ENCODE measurements around the gene UBALD1. TPM values are rescaled to one million over a fixed set of nuclear protein-coding genes. Genes with fewer than 3 reads are reported as not detected.
A peak's percentile ranks its signal among the peaks of the same experiment; 100 is the strongest.

UBALD1 gene
- total RNA-seq, 1 donor from 2014 or later, result 24.7 TPM

- Histone ChIP-seq H3K27ac (replicated peaks) (no peak overlapping the region), H3K9me3 (replicated peaks) (no peaks in the 10 kb centered on the region), H3K27me3 (ENCODE audit: low read depth) (no peaks in the 10 kb centered on the region), H3K4me1 (peaks cover 20% of the 10 kb centered on the region), H3K4me3 (no peak overlapping the region), H3K36me3 (peaks cover 4% of the 10 kb centered on the region)
- intact Hi-C loops (cut with micrococcal nuclease), result no loop called here
- DNase-seq, result no peak
- TF ChIP-seq CTCF (IDR thresholded peaks at IDR 0.05; ENCODE audit: borderline replicate concordance), result no peak
Observed at GRCh38 chr16:4640572-4641305, 26.1 kb upstream of the UBALD1 start.

GRCh38 chr16:4639899-4640509, 25.3 kb upstream of the UBALD1 start:
- H3K4me1 ChIP-seq, result peaks cover 20% of the 10 kb centered on the region
- no peaks in the 10 kb centered on the region for H3K27me3 ChIP-seq (ENCODE audit: low read depth)
- H3K4me3 ChIP-seq, result no peak overlapping the region
- TF ChIP-seq CTCF (IDR thresholded peaks at IDR 0.05; ENCODE audit: borderline replicate concordance), result no peak
- peaks cover under 1% of the 10 kb centered on the region for H3K36me3 ChIP-seq
- no peaks in the 10 kb centered on the region for H3K9me3 ChIP-seq (replicated peaks)
- H3K27ac ChIP-seq (replicated peaks), result peak overlapping the region; percentile 2
- intact Hi-C loops (cut with micrococcal nuclease), result no loop called here
- no peak for DNase-seq

GRCh38 chr16:4637501-4638166, 22.9 kb upstream of the UBALD1 start:
- peaks cover 8% of the 10 kb centered on the region for H3K36me3 ChIP-seq
- H3K27ac ChIP-seq (replicated peaks), result no peak overlapping the region
- no peak for DNase-seq
- peaks cover 20% of the 10 kb centered on the region for H3K4me1 ChIP-seq
- no peaks in the 10 kb centered on the region for H3K9me3 ChIP-seq (replicated peaks)
- intact Hi-C loops (cut with micrococcal nuclease), result no loop called here
- TF ChIP-seq CTCF (IDR thresholded peaks at IDR 0.05; ENCODE audit: borderline replicate concordance), result no peak
- H3K27me3 ChIP-seq (ENCODE audit: low read depth), result no peaks in the 10 kb centered on the region
- H3K4me3 ChIP-seq, result no peak overlapping the region

GRCh38 chr16:4636196-4636595, 21.5 kb upstream of the UBALD1 start:
- TF ChIP-seq CTCF (IDR thresholded peaks at IDR 0.05; ENCODE audit: borderline replicate concordance), result no peak
- no peak for DNase-seq
- H3K27ac ChIP-seq (replicated peaks), result no peak overlapping the region
- H3K36me3 ChIP-seq, result peaks cover 8% of the 10 kb centered on the region
- no peak overlapping the region for H3K4me3 ChIP-seq
- peaks cover 10% of the 10 kb centered on the region for H3K9me3 ChIP-seq (replicated peaks)
- intact Hi-C loops (cut with micrococcal nuclease), result no loop called here
- H3K4me1 ChIP-seq, result peaks cover 18% of the 10 kb centered on the region
- no peaks in the 10 kb centered on the region for H3K27me3 ChIP-seq (ENCODE audit: low read depth)

DNA sequence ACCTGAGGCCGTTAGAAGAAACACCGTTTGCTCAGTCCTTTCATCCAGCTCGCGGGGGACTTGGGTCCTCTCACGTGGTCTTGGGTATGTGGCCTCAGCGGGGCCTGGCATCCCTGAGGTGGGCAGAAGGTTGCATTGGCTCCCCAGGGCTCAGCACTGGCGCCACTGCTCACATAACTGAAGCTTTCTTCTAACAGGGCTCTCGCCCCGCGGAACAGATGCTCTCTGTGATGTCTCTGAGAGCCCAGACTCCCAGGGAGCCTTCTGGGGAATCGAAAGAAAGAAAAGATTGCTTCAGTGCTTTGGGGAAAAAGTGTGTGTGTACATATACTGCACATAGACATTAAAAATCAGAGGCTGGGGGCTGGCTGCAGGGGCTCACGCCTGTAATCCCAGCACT, 20.1 kb upstream of the UBALD1 start:
- intact Hi-C loops (cut with micrococcal nuclease), result no loop called here
- no peaks in the 10 kb centered on the region for H3K27me3 ChIP-seq (ENCODE audit: low read depth)
- peaks cover 14% of the 10 kb centered on the region for H3K9me3 ChIP-seq (replicated peaks)

More for the DNA sequence above, 20.1 kb upstream of the UBALD1 start:
- Histone ChIP-seq H3K4me3 (no peak overlapping the region), H3K4me1 (peaks cover 4% of the 10 kb centered on the region), H3K27ac (replicated peaks) (no peak overlapping the region), H3K36me3 (peaks cover 8% of the 10 kb centered on the region)
- no peak for TF ChIP-seq CTCF (IDR thresholded peaks at IDR 0.05; ENCODE audit: borderline replicate concordance)
- DNase-seq, result no peak

All from left ventricle myocardium inferior (tissue), 1 donor.